Measurements from ENCODE around the gene LYRM1. TPM values are rescaled to one million over a fixed set of nuclear protein-coding genes. Genes with fewer than 3 reads are reported as not detected.

Gene LYRM1
- total and polyA plus RNA-seq, 10 of the 15 experiments (the other 5 are each of a cell fraction or from before 2014, with no cell fraction given) = 18.4 to 54.4 (median 38.0) TPM

DNA sequence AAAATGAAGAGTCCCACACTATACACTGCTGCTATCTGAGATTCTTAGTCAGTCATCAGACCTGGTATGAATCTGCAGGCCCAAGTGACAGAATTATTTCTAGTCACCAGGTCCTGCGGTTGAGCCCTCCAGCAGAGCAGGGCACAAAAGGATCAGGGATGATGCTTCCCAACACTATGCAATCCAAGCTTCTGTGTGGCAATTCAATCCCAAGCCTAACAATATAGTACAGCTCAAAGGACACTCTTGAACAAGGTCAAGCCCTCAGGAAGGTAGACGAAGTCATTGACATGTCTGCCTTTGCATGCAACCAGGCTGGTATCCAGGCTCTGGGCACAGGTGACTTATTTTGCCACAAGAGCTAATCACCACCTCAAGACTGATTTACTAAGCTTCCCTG, 6.2 kb upstream of the LYRM1 start:
- no peak for FAIRE-seq
- 65% methylated on average over 2 of the region's 2 CpGs for WGBS (ENCODE audit: insufficient coverage, insufficient replicate concordance, low lambda C conversion rate, missing lambda C conversion rate)
- no peak for DNase-seq (ENCODE audit: low read depth, low spot score)
- BruUV-seq (replicated peaks) = no TSS peak
- Histone ChIP-seq H3K79me2 (ENCODE audit: control insufficient read depth, insufficient read depth, low read length) (peaks cover 4% of the 10 kb centered on the region), H3K4me1 (ENCODE audit: control insufficient read depth, insufficient read depth, low read length) (no peaks in the 10 kb centered on the region), H3K9ac (ENCODE audit: control insufficient read depth, insufficient read depth, low read length) (no peak overlapping the region), H3K27ac (ENCODE audit: control insufficient read depth, insufficient read depth) (no peak overlapping the region), H3K4me3 (no peak overlapping the region), H3K36me3 (ENCODE audit: control insufficient read depth in 2 of 2, insufficient read depth in 2 of 2, low read length in 1 of 2) (no peaks in the 10 kb centered on the region; a peak in 2 of 4 replicates), H4K20me1 (ENCODE audit: control insufficient read depth, insufficient read depth) (no peaks in the 10 kb centered on the region), H3K9me3 (replicated peaks; ENCODE audit: control insufficient read depth, insufficient read depth, low read length) (no peaks in the 10 kb centered on the region), H3K4me2 (ENCODE audit: control insufficient read depth, insufficient read depth) (no peak overlapping the region), H3K27me3 (replicated peaks in 1 of 2; ENCODE audit: control insufficient read depth in 2 of 2, insufficient read depth in 2 of 2, low read length in 1 of 2) (no peaks in the 10 kb centered on the region), H2AFZ (ENCODE audit: control insufficient read depth, low read depth, low read length) (no peak overlapping the region)
- no peak for ATAC-seq
- ChIA-PET CTCF (interaction anchor here (1.4 kb wide), 1 partner anchor 16 kb away, joined by 3 read pairs; no protein-coding TSS in a partner anchor), SMC1A (ENCODE audit: uncharacterized antibody, unreplicated experiment) (interaction anchor here (1.0 kb wide), 1 partner anchor 44 kb away, joined by 3 read pairs; no protein-coding TSS in a partner anchor), POLR2A (no interaction called here), RAD21 (ENCODE audit: unreplicated experiment) (no interaction called here)
- in situ Hi-C loops (cut with MboI) (no loop called here), intact Hi-C loops (cut with micrococcal nuclease; ENCODE audit: unreplicated experiment) (no loop called here)
- TF ChIP-seq, protein P1, sequence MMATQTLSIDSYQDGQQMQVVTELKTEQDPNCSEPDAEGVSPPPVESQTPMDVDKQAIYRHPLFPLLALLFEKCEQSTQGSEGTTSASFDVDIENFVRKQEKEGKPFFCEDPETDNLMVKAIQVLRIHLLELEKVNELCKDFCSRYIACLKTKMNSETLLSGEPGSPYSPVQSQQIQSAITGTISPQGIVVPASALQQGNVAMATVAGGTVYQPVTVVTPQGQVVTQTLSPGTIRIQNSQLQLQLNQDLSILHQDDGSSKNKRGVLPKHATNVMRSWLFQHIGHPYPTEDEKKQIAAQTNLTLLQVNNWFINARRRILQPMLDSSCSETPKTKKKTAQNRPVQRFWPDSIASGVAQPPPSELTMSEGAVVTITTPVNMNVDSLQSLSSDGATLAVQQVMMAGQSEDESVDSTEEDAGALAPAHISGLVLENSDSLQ (IDR thresholded peaks at IDR 0.05) = no peak
- TF ChIP-seq IKZF1 (conservative IDR thresholded peaks at IDR 0.05) = no peak
- no peak for TF ChIP-seq EZH2 (IDR thresholded peaks at IDR 0.05; ENCODE audit: borderline replicate concordance, control insufficient read depth, low read depth, low read length)
- no peak for TF ChIP-seq KAT2A (conservative IDR thresholded peaks at IDR 0.05; ENCODE audit: control insufficient read depth, low read depth, low read length)
- TF ChIP-seq EED (IDR thresholded peaks at IDR 0.05; ENCODE audit: low read depth) = no peak
- no peak for TF ChIP-seq MEF2A (IDR thresholded peaks at IDR 0.05; ENCODE audit: insufficient read depth, low read depth, low read length)
- TF ChIP-seq SMAD1 (IDR thresholded peaks at IDR 0.05; ENCODE audit: low read depth, partially characterized antibody) = no peak
- TF ChIP-seq RBBP5 (conservative IDR thresholded peaks at IDR 0.05) = no peak

Data from GM12878 (cell line).